GM21723 (cell line): ENCODE results near the gene IGFLR1.

ENCODE experiments used
- ATAC-seq: cut with Tn5 transposase; IDR thresholded peaks from one replicate; pipeline ENCODE4 v1.9.1; 2021; ENCODE audit warnings: mild to moderate bottlenecking, moderate library complexity; ENCODE audit not compliant: unreplicated experiment

Gene IGFLR1

DNA sequence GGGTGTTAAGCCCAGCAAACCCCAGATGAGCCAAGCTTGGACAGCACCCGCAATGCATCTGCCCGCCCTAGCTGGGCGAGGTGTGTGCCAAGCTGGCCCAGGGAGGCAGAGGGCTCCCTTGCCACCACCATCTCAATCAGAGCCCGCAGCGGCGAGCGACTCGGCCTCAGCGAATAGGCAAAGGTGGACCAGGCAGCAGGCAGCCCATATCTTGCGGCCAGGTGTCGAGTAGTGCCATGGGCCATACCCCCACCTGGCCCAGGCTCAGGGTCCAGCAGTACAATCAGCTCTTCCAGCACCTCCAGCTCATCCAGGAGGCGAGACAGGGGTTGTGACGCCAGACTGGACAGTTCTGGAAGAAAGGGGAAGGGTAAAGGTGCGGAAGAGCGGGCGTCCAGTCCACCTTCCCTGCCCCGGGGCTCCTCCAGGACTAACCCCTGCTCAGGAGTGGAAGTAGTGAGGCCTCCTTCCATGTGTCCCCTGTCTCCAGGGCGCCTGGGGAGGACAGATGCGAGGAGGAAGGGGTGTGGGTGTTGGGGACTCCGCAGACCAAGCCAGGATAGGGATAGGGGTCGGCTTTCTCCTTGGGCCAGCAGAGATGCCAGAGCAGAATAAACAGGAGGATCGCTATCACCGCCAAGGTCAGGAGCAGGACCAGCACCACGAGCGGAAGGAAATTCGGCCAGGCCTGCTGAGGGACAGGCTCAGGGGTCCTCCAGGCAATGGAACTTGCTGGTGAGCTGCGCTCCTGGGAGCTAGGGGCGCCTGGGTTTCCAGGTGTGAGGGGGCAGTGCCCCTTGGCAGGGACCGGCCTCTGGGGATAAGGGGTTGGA lies 2.8 kb downstream of the IGFLR1 start:
- ATAC-seq: no peak

DNA sequence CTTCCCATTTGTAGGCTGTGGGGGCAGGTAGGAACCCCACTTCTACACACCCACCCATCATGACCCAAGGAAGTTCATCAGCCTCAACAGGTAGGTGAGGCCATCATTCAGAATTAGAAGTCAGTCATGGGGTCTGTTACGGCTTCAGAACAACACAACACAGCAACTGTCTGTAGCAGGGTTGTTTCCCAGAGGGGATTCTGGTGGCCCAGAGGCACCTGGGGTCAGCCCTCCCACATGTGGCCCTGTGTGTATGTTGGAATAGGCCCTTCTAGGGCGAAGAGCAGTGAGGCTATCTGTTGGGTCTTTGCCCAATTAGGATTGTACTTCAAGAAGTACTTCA lies 3.4 kb downstream of the IGFLR1 start:
- no peak for ATAC-seq

DNA sequence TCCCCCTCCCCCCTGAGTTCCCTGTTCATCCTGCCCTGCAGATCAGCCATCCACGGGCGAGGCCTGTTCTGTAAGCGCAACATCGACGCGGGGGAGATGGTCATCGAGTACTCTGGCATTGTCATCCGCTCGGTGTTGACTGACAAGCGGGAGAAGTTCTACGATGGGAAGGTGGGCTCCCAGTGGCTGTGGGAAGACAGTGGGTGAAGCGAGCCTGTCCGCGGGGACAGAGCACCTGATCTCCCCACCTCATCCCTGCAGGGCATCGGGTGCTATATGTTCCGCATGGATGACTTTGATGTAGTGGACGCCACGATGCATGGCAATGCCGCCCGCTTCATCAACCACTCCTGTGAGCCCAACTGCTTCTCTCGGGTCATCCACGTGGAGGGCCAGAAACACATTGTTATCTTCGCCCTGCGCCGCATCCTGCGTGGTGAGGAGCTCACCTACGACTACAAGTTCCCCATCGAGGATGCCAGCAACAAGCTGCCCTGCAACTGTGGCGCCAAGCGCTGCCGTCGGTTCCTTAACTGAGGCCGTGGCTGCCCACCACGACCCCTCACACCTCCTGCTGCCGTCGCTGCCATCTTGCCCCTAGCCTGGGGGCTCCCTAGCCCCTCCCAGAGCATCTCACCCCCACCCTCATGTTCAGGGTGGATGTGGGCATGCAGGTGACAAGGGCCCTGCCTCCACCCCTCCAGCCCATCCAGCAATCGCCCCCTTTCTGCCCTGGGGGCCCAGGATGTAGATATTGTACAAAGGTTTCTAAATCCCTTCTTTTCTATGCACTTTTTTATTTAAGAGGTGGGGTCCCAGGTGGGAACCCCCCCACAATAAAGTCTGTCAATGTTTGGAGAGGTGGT lies 4.0 kb downstream of the IGFLR1 start:
- no peak for ATAC-seq

DNA sequence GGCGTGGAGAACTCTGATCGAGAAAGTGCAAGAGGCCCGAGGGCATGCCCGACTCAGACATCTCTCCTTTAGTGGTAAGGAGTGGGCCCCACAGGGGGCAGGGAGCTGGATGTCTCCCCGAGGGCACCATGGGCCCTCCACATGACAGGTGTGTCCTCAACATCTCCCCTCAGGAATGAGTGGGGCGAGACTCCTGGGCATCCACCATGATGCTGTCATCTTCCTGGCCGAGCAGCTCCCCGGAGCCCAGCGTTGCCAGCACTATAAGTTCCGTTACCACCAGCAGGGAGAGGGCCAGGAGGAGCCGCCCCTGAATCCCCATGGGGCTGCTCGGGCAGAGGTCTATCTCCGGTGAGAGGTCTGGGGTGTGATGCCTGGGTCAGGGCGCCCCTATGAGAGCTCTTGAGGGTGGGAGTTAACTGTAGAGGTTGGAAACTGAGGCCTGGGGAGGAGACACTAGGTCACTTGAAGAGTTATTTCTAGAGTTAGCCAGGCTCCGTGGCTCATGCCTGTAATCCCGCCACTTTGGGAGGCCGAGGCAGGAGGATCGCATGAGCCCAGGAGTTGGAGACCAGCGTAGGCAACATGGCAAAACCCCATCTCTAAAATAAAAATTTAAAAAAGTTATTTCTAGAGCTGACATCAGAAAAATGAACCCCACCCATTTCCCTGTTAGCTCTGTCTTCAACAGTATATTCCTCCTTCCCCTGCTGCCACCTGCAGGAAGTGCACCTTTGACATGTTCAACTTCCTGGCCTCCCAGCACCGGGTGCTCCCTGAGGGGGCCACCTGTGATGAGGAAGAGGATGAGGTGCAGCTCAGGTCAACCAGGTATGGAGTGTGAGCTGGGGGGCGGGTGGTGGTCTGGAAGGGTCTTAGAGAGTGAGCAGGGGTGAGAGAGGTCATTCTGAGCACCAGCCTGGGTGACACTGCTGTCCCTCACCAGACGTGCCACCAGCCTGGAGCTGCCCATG lies 5.1 kb downstream of the IGFLR1 start:
- ATAC-seq: no peak

DNA sequence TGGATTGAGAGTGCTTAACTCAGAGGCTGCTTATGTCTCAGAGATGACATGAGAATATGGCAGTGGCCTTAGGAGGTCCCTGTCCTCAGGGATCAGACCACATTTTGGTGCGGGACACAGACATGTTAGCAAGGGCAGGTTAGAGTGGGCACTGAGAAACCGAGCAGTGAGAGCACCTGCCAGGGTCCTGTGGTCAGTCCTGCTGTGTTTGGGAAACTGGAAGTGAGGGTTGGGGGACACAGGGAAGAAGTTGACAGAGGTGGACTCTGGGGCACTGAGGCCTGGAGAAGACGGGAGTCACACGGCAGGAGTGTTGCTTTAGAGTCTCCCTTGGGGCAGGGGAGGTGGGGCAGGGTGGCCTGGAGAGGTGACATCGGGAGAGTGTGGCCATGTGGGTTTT lies 7.4 kb downstream of the IGFLR1 start:
- ATAC-seq: no peak

- no peak for ATAC-seq
Observed at GRCh38 chr19:35734273-35734672, 8.0 kb downstream of the IGFLR1 start.

DNA sequence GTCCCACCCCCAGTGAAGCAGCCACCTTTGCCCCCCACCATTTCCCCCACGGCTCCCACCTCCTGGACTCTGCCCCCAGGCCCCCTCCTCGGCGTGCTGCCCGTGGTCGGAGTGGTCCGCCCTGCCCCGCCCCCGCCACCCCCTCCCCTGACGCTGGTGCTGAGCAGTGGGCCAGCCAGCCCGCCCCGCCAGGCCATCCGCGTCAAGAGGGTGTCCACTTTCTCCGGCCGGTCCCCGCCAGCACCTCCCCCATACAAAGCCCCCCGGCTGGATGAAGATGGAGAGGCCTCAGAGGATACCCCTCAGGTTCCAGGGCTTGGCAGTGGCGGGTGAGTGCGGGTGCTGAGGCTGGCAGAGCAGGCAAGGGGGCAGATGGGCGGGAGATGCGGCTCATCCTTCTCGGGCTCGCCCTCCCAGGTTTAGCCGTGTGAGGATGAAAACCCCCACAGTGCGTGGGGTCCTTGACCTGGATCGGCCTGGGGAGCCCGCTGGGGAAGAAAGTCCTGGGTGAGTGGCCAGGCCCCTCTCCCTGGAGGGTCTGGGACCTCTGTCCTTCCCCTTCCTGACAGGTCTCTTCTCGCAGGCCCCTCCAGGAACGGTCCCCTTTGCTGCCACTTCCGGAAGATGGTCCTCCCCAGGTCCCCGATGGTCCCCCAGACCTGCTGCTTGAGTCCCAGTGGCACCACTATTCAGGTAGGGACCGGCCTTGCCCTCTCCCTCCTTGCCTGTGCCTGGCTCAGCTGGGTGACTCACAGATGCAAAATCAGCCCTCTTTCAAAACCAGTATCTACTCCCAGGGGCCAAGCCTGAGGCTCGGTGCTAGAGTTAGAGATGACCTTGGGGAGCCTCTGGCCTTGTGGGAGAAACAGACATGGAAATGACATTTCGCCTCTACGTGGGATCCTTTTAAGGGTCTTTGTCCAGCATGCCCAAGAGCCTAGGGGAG lies 8.8 kb downstream of the IGFLR1 start:
- ATAC-seq: no peak

DNA sequence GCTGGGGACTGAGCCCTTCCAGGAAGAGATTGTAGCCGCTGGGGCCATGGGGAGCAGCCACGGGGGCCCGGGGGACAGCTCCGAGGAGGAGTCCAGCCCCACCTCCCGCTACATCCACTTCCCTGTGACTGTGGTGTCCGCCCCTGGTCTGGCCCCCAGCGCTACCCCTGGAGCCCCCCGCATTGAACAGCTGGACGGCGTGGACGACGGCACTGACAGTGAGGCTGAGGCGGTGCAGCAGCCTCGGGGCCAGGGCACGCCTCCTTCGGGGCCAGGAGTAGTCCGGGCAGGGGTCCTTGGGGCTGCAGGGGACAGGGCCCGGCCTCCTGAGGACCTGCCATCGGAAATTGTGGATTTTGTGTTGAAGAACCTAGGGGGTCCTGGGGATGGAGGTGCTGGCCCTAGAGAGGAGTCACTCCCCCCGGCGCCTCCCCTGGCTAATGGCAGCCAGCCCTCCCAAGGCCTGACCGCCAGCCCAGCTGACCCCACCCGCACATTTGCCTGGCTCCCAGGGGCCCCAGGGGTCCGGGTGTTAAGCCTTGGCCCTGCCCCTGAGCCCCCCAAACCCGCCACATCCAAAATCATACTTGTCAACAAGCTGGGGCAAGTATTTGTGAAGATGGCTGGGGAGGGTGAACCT lies 9.6 kb downstream of the IGFLR1 start:
- no peak for ATAC-seq

- no peak for ATAC-seq
Observed at GRCh38 chr19:35731779-35732405, 10.4 kb downstream of the IGFLR1 start.

- ATAC-seq: no peak
Observed at GRCh38 chr19:35731353-35731752, 10.9 kb downstream of the IGFLR1 start.

DNA sequence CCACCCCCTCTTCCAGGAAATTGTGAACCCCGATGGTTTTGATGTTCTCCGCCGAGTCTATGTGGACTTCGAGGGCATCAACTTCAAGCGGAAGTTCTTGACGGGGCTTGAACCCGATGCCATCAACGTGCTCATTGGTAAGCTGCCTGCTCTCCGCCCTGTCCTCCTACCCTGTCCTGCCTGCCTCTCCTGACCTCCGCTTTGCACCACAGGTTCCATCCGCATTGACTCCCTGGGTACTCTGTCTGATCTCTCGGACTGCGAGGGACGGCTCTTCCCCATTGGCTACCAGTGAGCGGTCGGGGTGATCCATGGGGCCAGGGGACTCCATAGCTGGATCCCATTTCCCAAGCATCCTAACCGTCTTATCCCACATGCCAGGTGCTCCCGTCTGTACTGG lies 11.9 kb downstream of the IGFLR1 start:
- ATAC-seq: no peak

DNA sequence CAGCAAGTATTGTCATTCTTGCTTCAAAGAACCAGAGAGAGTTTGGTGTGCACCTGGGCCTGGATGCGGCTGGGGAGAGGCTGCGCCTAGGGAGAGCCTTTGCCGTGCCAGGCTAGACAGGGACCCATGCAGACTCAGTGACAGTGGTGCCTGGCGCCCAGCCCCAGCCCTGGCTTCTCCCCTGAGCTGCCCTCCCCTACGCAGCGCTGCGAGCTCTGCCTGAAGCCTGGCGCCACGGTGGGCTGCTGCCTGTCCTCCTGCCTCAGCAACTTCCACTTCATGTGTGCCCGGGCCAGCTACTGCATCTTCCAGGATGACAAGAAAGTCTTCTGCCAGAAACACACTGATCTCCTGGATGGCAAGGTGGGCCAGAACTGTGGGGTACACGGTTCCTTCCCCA lies 12.5 kb downstream of the IGFLR1 start:
- no peak for ATAC-seq

DNA sequence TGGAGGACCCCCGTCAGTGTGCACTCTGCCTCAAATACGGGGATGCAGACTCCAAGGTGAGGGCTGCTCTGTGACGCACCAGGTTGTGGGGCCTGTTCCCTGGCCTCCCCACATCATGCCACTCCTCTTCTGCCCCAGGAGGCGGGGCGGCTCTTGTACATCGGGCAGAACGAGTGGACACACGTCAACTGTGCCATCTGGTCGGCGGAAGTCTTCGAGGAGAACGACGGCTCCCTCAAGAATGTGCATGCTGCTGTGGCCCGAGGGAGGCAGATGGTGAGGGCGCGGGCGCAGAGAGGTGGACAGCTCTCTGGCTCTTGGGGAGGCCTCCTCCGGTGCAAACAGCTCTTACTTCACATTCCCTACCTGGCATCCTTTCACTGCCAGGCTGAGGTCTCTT lies 13.2 kb downstream of the IGFLR1 start:
- ATAC-seq: no peak

DNA sequence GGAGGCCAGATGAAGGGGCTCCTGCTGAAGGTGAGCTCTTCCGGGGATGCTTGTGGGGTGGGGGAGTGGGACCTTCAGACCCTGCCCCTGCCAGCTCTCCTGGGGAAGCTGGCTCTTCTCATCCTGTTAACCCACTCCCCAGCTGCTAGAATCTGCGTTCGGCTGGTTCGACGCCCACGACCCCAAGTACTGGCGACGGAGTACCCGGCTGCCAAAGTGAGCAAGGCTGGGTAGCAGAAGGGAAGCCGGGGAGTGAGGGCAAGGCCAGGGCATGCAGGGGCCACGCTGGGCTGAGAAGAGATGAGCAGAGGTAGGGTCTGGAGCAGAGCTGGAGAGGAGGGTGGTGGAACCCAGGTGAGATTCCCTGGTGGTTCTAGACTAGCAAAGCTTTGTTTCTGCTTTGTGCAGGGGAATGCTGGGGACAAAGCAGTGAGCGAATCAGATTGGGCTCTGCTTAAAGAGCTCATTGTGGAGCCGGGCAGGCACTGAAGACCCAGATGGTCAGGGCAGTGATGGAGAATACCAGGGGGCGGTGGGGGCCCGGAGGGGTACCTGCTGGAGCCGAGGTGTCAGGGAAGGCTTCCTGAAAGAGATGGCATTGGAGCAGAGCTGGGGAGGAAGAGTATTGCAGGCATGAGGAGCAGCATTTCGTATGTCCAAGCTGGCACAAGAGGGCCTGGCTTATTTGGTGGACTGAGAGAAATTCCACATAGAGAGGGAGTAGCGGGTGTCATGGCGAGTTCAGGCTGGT lies 14.1 kb downstream of the IGFLR1 start:
- no peak for ATAC-seq

- no peak for ATAC-seq
Observed at GRCh38 chr19:35727053-35727955, 14.9 kb downstream of the IGFLR1 start.

DNA sequence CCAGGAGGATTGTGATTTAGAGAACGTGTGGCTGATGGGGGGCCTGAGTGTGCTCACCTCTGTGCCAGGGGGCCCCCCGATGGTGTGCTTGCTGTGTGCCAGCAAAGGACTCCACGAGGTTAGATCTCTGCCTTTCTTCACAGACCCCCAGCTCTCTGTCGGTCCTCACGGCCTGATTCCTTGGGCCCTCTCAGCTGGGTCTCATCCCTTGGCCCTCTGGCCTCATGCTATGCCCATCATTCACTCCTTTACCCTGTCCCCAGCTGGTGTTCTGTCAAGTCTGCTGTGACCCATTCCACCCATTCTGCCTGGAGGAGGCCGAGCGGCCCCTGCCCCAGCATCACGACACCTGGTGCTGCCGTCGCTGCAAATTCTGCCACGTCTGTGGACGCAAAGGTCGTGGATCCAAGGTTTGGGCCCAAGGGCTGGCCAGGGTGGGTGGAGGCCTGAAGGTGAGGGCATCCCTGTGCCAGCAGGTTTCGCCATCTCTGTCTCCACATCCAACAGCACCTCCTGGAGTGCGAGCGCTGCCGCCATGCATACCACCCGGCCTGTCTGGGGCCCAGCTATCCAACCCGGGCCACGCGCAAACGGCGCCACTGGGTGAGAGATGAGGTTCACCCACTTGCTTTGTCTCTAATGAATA lies 16.9 kb downstream of the IGFLR1 start:
- ATAC-seq: no peak

GRCh38 chr19:35724560-35724959 lies 17.7 kb downstream of the IGFLR1 start:
- no peak for ATAC-seq
